Liver (tissue), 9 donors: ENCODE measurements around the gene PINK1. TPM values are rescaled to one million over a fixed set of nuclear protein-coding genes. Genes with fewer than 3 reads are reported as not detected.
A peak's percentile ranks its signal among the peaks of the same experiment; 100 is the strongest.

Experiments used
- DNase-seq: peaks from one replicate; pipeline ENCODE4 v3.0.0-alpha.2; 2017; ENCODE audit warnings: low spot score
- H3K27ac ChIP-seq, 2 donors: one replicate each; pipeline ENCODE4 v1.7.0; 2013; ENCODE audit warnings: inconsistent platforms in 2 of 2, low read length in 2 of 2, control low read depth in 1 of 2, low read depth in 1 of 2, mild to moderate bottlenecking in 1 of 2
- H3K27me3 ChIP-seq, 4 donors: one replicate each; pipeline versions ENCODE4 v1.6.1 to v1.7.0; 2013; ENCODE audit warnings: low read length in 3 of 4, inconsistent platforms in 1 of 4, mild to moderate bottlenecking in 1 of 4, moderate library complexity in 1 of 4; ENCODE audit not compliant: control insufficient read depth in 4 of 4, insufficient read depth in 4 of 4
- H3K36me3 ChIP-seq, 4 donors: one replicate each; pipeline versions ENCODE4 v1.6.1 to v1.7.0; 2013; ENCODE audit warnings: low read length in 3 of 4, mild to moderate bottlenecking in 3 of 4, low read depth in 1 of 4, moderate library complexity in 1 of 4; ENCODE audit not compliant: control insufficient read depth in 4 of 4, insufficient read depth in 3 of 4
- H3K4me1 ChIP-seq, 4 donors: one replicate each; pipeline versions ENCODE4 v1.6.1 to v1.7.0; 2013; ENCODE audit warnings: low read length in 3 of 4, mild to moderate bottlenecking in 3 of 4, moderate library complexity in 1 of 4; ENCODE audit not compliant: control insufficient read depth in 4 of 4, insufficient read depth in 4 of 4
- H3K4me3 ChIP-seq, 3 donors: one replicate each; pipeline versions ENCODE4 v1.6.1 to v1.7.0; 2013; ENCODE audit warnings: low read length in 3 of 3, control low read depth in 1 of 3, low read depth in 1 of 3, mild to moderate bottlenecking in 1 of 3
- H3K9ac ChIP-seq, 2 donors: one replicate each; pipeline ENCODE4 v1.7.0; 2013; ENCODE audit warnings: low read length in 2 of 2, mild to moderate bottlenecking in 2 of 2, moderate library complexity in 2 of 2, control low read depth in 1 of 2, low read depth in 1 of 2
- H3K9me3 ChIP-seq, 4 donors: one replicate each; pipeline versions ENCODE4 v1.6.1 to v1.7.0; 2013; ENCODE audit warnings: low read length in 3 of 4; ENCODE audit not compliant: control insufficient read depth in 4 of 4
- CTCF ChIP-seq: fragments of 150-350 bp; IDR thresholded peaks from 2 replicates; pipeline ENCODE4 v1.5.1; 2017; ENCODE audit warnings: improper control_type of control experiment, low read depth, low read length; ENCODE audit not compliant: missing input control
- EGR1 ChIP-seq, 2 donors: IDR thresholded peaks; 2 replicates each; pipeline ENCODE4 v1.6.1; 2016 to 2018; ENCODE audit warnings: antibody characterized with exemption in 2 of 2, low read depth in 2 of 2
- FOXA1 ChIP-seq: IDR thresholded peaks from 2 replicates; pipeline ENCODE4 v1.6.1; 2016; ENCODE audit warnings: antibody characterized with exemption
- HNF4G ChIP-seq: IDR thresholded peaks from 2 replicates; pipeline ENCODE4 v1.6.1; 2016; ENCODE audit warnings: antibody characterized with exemption
- MAX ChIP-seq: IDR thresholded peaks from 2 replicates; pipeline ENCODE4 v1.6.1; 2016; ENCODE audit warnings: antibody characterized with exemption
- RAD21 ChIP-seq, 2 donors: IDR thresholded peaks; 2 replicates each; pipeline ENCODE4 v1.6.1; 2016; ENCODE audit warnings: antibody characterized with exemption in 2 of 2, mild to moderate bottlenecking in 2 of 2
- RXRA ChIP-seq, 2 donors: IDR thresholded peaks; 2 replicates each; pipeline ENCODE4 v1.6.1; 2017 to 2018; ENCODE audit warnings: antibody characterized with exemption in 2 of 2, mild to moderate bottlenecking in 1 of 2
- TAF1 ChIP-seq: conservative IDR thresholded peaks from 2 replicates; pipeline ENCODE4 v1.6.1; 2016; ENCODE audit warnings: antibody characterized with exemption, mild to moderate bottlenecking
- whole genome bisulfite sequencing: extraction: QIAGEN DNeasy Blood & Tissue Kit; methylation state at CpG from one replicate; pipeline ENCODE4 v1.1.7; 2013; 5-methylcytosine and 5-hydroxymethylcytosine counted together
- polyA plus RNA-seq, 2 donors: library from polyadenylated mRNA; stranded (reverse) in 1 of 2; unstranded in 1 of 2; fragments of 200-250 nt in 1 of 2; fragments of >200 nt in 1 of 2; fragmentation: Nextera tagmentation in 1 of 2; extraction: Ambion mirVana in 1 of 2; gene quantifications; one replicate each; pipeline versions ENCODE4 v1.2.1 to v1.2.3, GENCODE V29; 2013 to 2015
- total RNA-seq, 2 donors: library from RNA; depleted of rRNA; stranded (reverse); fragments of >200 nt; gene quantifications; one replicate each; pipeline ENCODE4 v1.2.3, GENCODE V29; 2014
- TF ChIP-seq, protein P1 (sequence below): IDR thresholded peaks from 2 replicates; pipeline ENCODE4 v1.6.1; 2016; ENCODE audit warnings: antibody characterized with exemption
- TF ChIP-seq, protein P2 (sequence below): IDR thresholded peaks from 2 replicates; pipeline ENCODE4 v1.6.1; 2016; ENCODE audit warnings: antibody characterized with exemption, mild to moderate bottlenecking
- donor health status: healthy.
- donor health status: healthy.
- donor health status: healthy.
- donor health status: healthy.
- donor health status: healthy.

Gene PINK1
- total and polyA plus RNA-seq, 4 donors: 52.7 to 118 (median 62.2) TPM

- Histone ChIP-seq H3K9ac (no peak overlapping the region), H3K27me3 (no peaks in the 10 kb centered on the region), H3K36me3 (peaks cover 10 to 58% (median 44%) of the 10 kb centered on the region in 4 donors), H3K9me3 (no peaks in the 10 kb centered on the region), H3K4me3 (no peak overlapping the region), H3K4me1 (no peaks in the 10 kb centered on the region), H3K27ac (no peak overlapping the region)
- WGBS: 36% methylated on average over 6 of the region's 6 CpGs
- TF ChIP-seq CTCF (peak; percentile 81), RAD21 (IDR thresholded peaks at IDR 0.05) (peak; percentile 88 to 91), FOXA1 (no peak), MAX (no peak), TAF1 (no peak), EGR1 (IDR thresholded peaks at IDR 0.05; ENCODE audit: low read depth in 2 of 2) (no peak), RXRA (IDR thresholded peaks at IDR 0.05) (no peak)
- TF ChIP-seq, protein P1, sequence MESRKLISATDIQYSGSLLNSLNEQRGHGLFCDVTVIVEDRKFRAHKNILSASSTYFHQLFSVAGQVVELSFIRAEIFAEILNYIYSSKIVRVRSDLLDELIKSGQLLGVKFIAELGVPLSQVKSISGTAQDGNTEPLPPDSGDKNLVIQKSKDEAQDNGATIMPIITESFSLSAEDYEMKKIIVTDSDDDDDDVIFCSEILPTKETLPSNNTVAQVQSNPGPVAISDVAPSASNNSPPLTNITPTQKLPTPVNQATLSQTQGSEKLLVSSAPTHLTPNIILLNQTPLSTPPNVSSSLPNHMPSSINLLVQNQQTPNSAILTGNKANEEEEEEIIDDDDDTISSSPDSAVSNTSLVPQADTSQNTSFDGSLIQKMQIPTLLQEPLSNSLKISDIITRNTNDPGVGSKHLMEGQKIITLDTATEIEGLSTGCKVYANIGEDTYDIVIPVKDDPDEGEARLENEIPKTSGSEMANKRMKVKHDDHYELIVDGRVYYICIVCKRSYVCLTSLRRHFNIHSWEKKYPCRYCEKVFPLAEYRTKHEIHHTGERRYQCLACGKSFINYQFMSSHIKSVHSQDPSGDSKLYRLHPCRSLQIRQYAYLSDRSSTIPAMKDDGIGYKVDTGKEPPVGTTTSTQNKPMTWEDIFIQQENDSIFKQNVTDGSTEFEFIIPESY: no peak
- peak; percentile 62 for DNase-seq
Measured at GRCh38 chr1:20640183-20640597, 6.9 kb downstream of the PINK1 start.

- no peak for TF ChIP-seq FOXA1
- TF ChIP-seq TAF1: no peak
- no peak for TF ChIP-seq RAD21 (IDR thresholded peaks at IDR 0.05)
- no peak for TF ChIP-seq CTCF
- TF ChIP-seq, protein P2, sequence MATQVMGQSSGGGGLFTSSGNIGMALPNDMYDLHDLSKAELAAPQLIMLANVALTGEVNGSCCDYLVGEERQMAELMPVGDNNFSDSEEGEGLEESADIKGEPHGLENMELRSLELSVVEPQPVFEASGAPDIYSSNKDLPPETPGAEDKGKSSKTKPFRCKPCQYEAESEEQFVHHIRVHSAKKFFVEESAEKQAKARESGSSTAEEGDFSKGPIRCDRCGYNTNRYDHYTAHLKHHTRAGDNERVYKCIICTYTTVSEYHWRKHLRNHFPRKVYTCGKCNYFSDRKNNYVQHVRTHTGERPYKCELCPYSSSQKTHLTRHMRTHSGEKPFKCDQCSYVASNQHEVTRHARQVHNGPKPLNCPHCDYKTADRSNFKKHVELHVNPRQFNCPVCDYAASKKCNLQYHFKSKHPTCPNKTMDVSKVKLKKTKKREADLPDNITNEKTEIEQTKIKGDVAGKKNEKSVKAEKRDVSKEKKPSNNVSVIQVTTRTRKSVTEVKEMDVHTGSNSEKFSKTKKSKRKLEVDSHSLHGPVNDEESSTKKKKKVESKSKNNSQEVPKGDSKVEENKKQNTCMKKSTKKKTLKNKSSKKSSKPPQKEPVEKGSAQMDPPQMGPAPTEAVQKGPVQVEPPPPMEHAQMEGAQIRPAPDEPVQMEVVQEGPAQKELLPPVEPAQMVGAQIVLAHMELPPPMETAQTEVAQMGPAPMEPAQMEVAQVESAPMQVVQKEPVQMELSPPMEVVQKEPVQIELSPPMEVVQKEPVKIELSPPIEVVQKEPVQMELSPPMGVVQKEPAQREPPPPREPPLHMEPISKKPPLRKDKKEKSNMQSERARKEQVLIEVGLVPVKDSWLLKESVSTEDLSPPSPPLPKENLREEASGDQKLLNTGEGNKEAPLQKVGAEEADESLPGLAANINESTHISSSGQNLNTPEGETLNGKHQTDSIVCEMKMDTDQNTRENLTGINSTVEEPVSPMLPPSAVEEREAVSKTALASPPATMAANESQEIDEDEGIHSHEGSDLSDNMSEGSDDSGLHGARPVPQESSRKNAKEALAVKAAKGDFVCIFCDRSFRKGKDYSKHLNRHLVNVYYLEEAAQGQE: no peak
- TF ChIP-seq HNF4G: no peak
- H3K9ac ChIP-seq: no peak overlapping the region
- H3K27me3 ChIP-seq: no peaks in the 10 kb centered on the region
- no peak for DNase-seq
- no peak overlapping the region for H3K4me3 ChIP-seq
- peaks cover 10 to 66% (median 52%) of the 10 kb centered on the region in 4 donors for H3K36me3 ChIP-seq
- H3K9me3 ChIP-seq: no peaks in the 10 kb centered on the region
- WGBS: 89% methylated on average over 10 of the region's 10 CpGs
- H3K4me1 ChIP-seq: no peaks in the 10 kb centered on the region
- no peak overlapping the region for H3K27ac ChIP-seq
Measured at GRCh38 chr1:20641975-20642374, 8.7 kb downstream of the PINK1 start.
